SK-N-SH treated with all-trans-retinoic acid at 6 μM for 48 hours (cell line): ENCODE results near the gene UTP4.

Source experiments
- ATAC-seq: fragments of 200-7000 bp; cut with Tn5 transposase; 3 replicates; pipeline ENCODE4 v1.9.1; 2020; ENCODE audit warnings: mild to moderate bottlenecking, moderate library complexity
- ARNTL ChIP-seq: fragments of 450-650 bp; formaldehyde crosslinking; IDR thresholded peaks from 2 replicates; pipeline ENCODE4 v1.5.0; 2020; ENCODE audit warnings: low read depth, mild to moderate bottlenecking, moderate library complexity, borderline replicate concordance
- BACH2 ChIP-seq: fragments of 250-450 bp; sonication (Bioruptor Pico); IDR thresholded peaks from 2 replicates; pipeline ENCODE4 v1.9.0; 2021; ENCODE audit warnings: mild to moderate bottlenecking, borderline replicate concordance
- CREB5 ChIP-seq: fragments of 250-450 bp; sonication (Bioruptor Pico); IDR thresholded peaks from 2 replicates; pipeline ENCODE4 v1.5.1; 2020; ENCODE audit warnings: low read depth, mild to moderate bottlenecking, moderate library complexity
- CSRNP3 ChIP-seq: fragments of 250-450 bp; sonication (Bioruptor Pico); IDR thresholded peaks from 2 replicates; pipeline ENCODE4 v1.5.1; 2021; ENCODE audit warnings: mild to moderate bottlenecking, moderate library complexity
- ESRRG ChIP-seq: fragments of 250-450 bp; sonication (Bioruptor Pico); IDR thresholded peaks from 2 replicates; pipeline ENCODE4 v1.6.1; 2021; ENCODE audit warnings: mild to moderate bottlenecking
- GLIS3 ChIP-seq: fragments of 250-450 bp; sonication (Bioruptor Pico); IDR thresholded peaks from 2 replicates; pipeline ENCODE4 v1.5.0; 2020; ENCODE audit warnings: mild to moderate bottlenecking, moderate library complexity
- ISL1 ChIP-seq: fragments of 250-450 bp; sonication (Bioruptor Pico); IDR thresholded peaks from 2 replicates; pipeline ENCODE4 v2.1.2; 2022; ENCODE audit warnings: mild to moderate bottlenecking, moderate library complexity
- OSR1 ChIP-seq: fragments of 250-450 bp; sonication (Bioruptor Pico); IDR thresholded peaks from 2 replicates; pipeline ENCODE4 v1.8.0; 2022; ENCODE audit warnings: moderate library complexity, mild to moderate bottlenecking, inconsistent platforms
- PATZ1 ChIP-seq: fragments of 250-450 bp; sonication (Bioruptor Pico); IDR thresholded peaks from 2 replicates; pipeline ENCODE4 v1.8.0; 2020; ENCODE audit warnings: mild to moderate bottlenecking, moderate library complexity, borderline replicate concordance
- POU6F1 ChIP-seq: fragments of 250-450 bp; sonication (Bioruptor Pico); IDR thresholded peaks from 2 replicates; pipeline ENCODE4 v1.8.0; 2021; ENCODE audit warnings: low read depth, mild to moderate bottlenecking, moderate library complexity, borderline replicate concordance
- PPARA ChIP-seq: fragments of 250-450 bp; sonication (Bioruptor Pico); IDR thresholded peaks from 2 replicates; pipeline ENCODE4 v1.5.0; 2020; ENCODE audit warnings: mild to moderate bottlenecking, borderline replicate concordance
- RARB ChIP-seq: fragments of 250-450 bp; sonication (Bioruptor Pico); IDR thresholded peaks from 2 replicates; pipeline ENCODE4 v1.8.0; 2021; ENCODE audit warnings: mild to moderate bottlenecking, moderate library complexity
- TOX ChIP-seq: fragments of 250-450 bp; sonication (Bioruptor Pico); IDR thresholded peaks from 2 replicates; pipeline ENCODE4 v1.8.0; 2021; ENCODE audit warnings: mild to moderate bottlenecking, moderate library complexity, borderline replicate concordance
- TSHZ2 ChIP-seq: fragments of 250-450 bp; sonication (Bioruptor Pico); IDR thresholded peaks from 2 replicates; pipeline ENCODE4 v1.5.0; 2020; ENCODE audit warnings: mild to moderate bottlenecking, moderate library complexity
- ZC3H10 ChIP-seq: fragments of 250-450 bp; sonication (Bioruptor Pico); IDR thresholded peaks from 2 replicates; pipeline ENCODE4 v1.5.1; 2021; ENCODE audit warnings: mild to moderate bottlenecking, moderate library complexity
- ZFP3 ChIP-seq: fragments of 250-450 bp; sonication (Bioruptor Pico); IDR thresholded peaks from 2 replicates; pipeline ENCODE4 v1.5.0; 2020; ENCODE audit warnings: mild to moderate bottlenecking, moderate library complexity
- ZFP30 ChIP-seq: fragments of 450-650 bp; formaldehyde crosslinking; IDR thresholded peaks from 2 replicates; pipeline ENCODE4 v1.5.0; 2022; ENCODE audit warnings: mild to moderate bottlenecking, moderate library complexity
- ZNF565 ChIP-seq: fragments of 450-650 bp; formaldehyde crosslinking; conservative IDR thresholded peaks from 2 replicates; pipeline ENCODE4 v1.5.0; 2020; ENCODE audit warnings: low read depth, mild to moderate bottlenecking, moderate library complexity
- ZNF70 ChIP-seq: fragments of 450-650 bp; formaldehyde crosslinking; IDR thresholded peaks from 2 replicates; pipeline ENCODE4 v1.5.0; 2020; ENCODE audit warnings: mild to moderate bottlenecking, moderate library complexity

Gene UTP4

GRCh38 chr16:69116256-69116875, 16.1 kb upstream of the UTP4 start:
- no peak for TF ChIP-seq GLIS3
- no peak for TF ChIP-seq ZNF565 (CRISPR knock-in tag)
- TF ChIP-seq ESRRG (CRISPR knock-in tag) = no peak
- TF ChIP-seq TOX (CRISPR knock-in tag) = no peak
- no peak for TF ChIP-seq ZNF70 (CRISPR knock-in tag)
- TF ChIP-seq PATZ1 (CRISPR knock-in tag) = no peak
- no peak for TF ChIP-seq ZC3H10 (CRISPR knock-in tag)
- TF ChIP-seq ISL1 (CRISPR knock-in tag) = no peak
- no peak for TF ChIP-seq TSHZ2 (CRISPR knock-in tag)
- no peak for TF ChIP-seq CREB5 (CRISPR knock-in tag)
- TF ChIP-seq ARNTL (CRISPR knock-in tag) = no peak
- TF ChIP-seq CSRNP3 (CRISPR knock-in tag) = no peak
- no peak for TF ChIP-seq PPARA (CRISPR knock-in tag)
- no peak for TF ChIP-seq POU6F1 (CRISPR knock-in tag)
- TF ChIP-seq ZFP3 (CRISPR knock-in tag) = no peak
- TF ChIP-seq ZFP30 (CRISPR knock-in tag) = no peak
- no peak for TF ChIP-seq OSR1 (CRISPR knock-in tag)
- no peak for TF ChIP-seq BACH2 (CRISPR knock-in tag)
- no peak for ATAC-seq

GRCh38 chr16:69116906-69117305, 15.5 kb upstream of the UTP4 start:
- no peak for ATAC-seq
- TF ChIP-seq TSHZ2 (CRISPR knock-in tag) (no peak), ESRRG (CRISPR knock-in tag) (no peak), POU6F1 (CRISPR knock-in tag) (no peak), ARNTL (CRISPR knock-in tag) (no peak), PPARA (CRISPR knock-in tag) (no peak), BACH2 (CRISPR knock-in tag) (no peak), PATZ1 (CRISPR knock-in tag) (no peak), ZNF70 (CRISPR knock-in tag) (no peak), TOX (CRISPR knock-in tag) (no peak), RARB (CRISPR knock-in tag) (no peak), OSR1 (CRISPR knock-in tag) (no peak), CREB5 (CRISPR knock-in tag) (no peak), GLIS3 (no peak)
